ENCODE data around the gene HMSD. TPM values are rescaled to one million over a fixed set of nuclear protein-coding genes. Genes with fewer than 3 reads are reported as not detected.

Gene HMSD
- total RNA-seq, 6 experiments from 2014 or later = 0.27 to 0.37 TPM; not detected in 4

DNA sequence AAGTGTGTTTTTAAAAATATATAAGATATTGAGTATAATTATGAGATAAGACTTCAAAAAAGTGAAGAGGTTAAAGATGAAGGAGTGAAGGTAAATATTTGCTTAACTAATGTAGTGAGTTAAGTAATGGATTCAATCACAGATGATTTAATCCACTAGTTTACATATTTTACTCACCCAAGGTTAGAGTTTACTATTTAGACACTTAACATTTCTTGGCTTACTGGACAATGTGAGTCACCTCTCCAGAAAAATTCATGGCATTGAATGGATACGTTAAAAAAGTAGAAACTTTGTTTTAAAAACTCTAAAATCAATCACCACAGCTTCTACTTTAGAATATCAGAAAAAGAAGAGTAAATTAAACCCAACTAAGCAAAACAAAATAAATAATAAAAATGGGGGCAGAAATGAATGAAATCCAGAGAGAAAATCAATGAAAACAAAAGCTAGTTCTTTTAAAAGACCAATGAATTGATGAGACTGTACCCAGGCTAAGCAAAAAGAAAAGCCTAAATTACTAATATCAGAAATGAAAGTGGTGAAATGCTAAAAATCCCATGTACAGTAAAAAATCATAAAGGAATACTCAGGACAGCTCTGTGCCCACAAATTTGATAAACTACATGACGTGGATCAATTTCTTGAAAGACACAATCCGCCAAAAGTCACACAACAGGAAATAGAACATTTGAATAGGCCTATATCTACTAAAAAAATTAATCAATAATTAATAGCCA lies 1.9 kb upstream of the HMSD start:
- H3K4me3 ChIP-seq = no peak overlapping the region
- H3K27me3 ChIP-seq = no peaks in the 10 kb centered on the region
- TF ChIP-seq, protein P1, sequence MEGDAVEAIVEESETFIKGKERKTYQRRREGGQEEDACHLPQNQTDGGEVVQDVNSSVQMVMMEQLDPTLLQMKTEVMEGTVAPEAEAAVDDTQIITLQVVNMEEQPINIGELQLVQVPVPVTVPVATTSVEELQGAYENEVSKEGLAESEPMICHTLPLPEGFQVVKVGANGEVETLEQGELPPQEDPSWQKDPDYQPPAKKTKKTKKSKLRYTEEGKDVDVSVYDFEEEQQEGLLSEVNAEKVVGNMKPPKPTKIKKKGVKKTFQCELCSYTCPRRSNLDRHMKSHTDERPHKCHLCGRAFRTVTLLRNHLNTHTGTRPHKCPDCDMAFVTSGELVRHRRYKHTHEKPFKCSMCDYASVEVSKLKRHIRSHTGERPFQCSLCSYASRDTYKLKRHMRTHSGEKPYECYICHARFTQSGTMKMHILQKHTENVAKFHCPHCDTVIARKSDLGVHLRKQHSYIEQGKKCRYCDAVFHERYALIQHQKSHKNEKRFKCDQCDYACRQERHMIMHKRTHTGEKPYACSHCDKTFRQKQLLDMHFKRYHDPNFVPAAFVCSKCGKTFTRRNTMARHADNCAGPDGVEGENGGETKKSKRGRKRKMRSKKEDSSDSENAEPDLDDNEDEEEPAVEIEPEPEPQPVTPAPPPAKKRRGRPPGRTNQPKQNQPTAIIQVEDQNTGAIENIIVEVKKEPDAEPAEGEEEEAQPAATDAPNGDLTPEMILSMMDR (IDR thresholded peaks at IDR 0.05) = no peak
- TF ChIP-seq POLR2A (IDR thresholded peaks at IDR 0.05) = no peak
- DNase-seq = no peak
- no peak for ATAC-seq
- peaks cover 0 to 8% (median 0%) of the 10 kb centered on the region in 4 donors for H3K4me1 ChIP-seq
- H3K36me3 ChIP-seq = no peaks in the 10 kb centered on the region
- 82% methylated on average over 3 of the region's 3 CpGs for WGBS (ENCODE audit: insufficient coverage, low coverage, low lambda C conversion rate, missing lambda C conversion rate)
- no peak overlapping the region for H3K27ac ChIP-seq
- no peaks in the 10 kb centered on the region for H3K9me3 ChIP-seq
- intact Hi-C loops (cut with DNase I) = no loop called here

- 68% methylated on average over 4 of the region's 4 CpGs for WGBS (ENCODE audit: insufficient coverage, low coverage, low lambda C conversion rate, missing lambda C conversion rate)
- intact Hi-C loops (cut with DNase I) = no loop called here
- DNase-seq = no peak
- H3K4me3 ChIP-seq = no peak overlapping the region
- peaks cover 0 to 8% (median 0%) of the 10 kb centered on the region in 4 donors for H3K4me1 ChIP-seq
- no peaks in the 10 kb centered on the region for H3K27me3 ChIP-seq
- TF ChIP-seq, protein P1 (IDR thresholded peaks at IDR 0.05) = no peak
- no peak for TF ChIP-seq POLR2A (IDR thresholded peaks at IDR 0.05)
- no peaks in the 10 kb centered on the region for H3K9me3 ChIP-seq
- no peak overlapping the region for H3K27ac ChIP-seq
- ATAC-seq = no peak
- H3K36me3 ChIP-seq = no peaks in the 10 kb centered on the region
Observed at GRCh38 chr18:63951302-63951705, 2.2 kb downstream of the HMSD start.

DNA sequence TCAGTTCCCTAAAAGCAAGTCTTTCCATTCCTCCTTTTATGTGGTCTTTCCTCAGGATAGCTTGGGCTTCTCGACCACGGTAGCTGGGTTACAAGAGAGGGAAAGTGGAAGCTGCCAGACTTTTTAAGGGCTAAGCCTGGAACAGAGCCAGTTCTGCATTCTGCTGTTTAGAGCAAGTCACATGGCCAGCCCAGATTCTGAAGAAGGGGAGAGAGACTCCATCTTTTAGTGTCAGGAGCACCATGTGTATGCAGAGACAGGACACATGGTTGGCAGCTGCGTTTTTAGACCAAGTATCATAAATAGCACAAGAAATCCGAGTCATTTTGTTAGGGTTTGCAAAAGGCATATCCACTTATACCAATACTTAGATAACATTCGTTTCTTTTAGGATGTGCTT lies 4.7 kb downstream of the HMSD start:
- Histone ChIP-seq H3K27me3 (no peaks in the 10 kb centered on the region), H3K36me3 (no peaks in the 10 kb centered on the region), H3K27ac (no peak overlapping the region), H3K4me1 (peaks cover 0 to 6% (median 0%) of the 10 kb centered on the region in 4 donors), H3K4me3 (no peak overlapping the region), H3K9me3 (no peaks in the 10 kb centered on the region)
- no peak for ATAC-seq
- 56% methylated on average over 5 of the region's 5 CpGs for WGBS (ENCODE audit: insufficient coverage, low coverage, low lambda C conversion rate, missing lambda C conversion rate)
- no peak for TF ChIP-seq POLR2A (IDR thresholded peaks at IDR 0.05)
- TF ChIP-seq, protein P1 (IDR thresholded peaks at IDR 0.05) = no peak
- intact Hi-C loops (cut with DNase I) = no loop called here
- DNase-seq = no peak

DNA sequence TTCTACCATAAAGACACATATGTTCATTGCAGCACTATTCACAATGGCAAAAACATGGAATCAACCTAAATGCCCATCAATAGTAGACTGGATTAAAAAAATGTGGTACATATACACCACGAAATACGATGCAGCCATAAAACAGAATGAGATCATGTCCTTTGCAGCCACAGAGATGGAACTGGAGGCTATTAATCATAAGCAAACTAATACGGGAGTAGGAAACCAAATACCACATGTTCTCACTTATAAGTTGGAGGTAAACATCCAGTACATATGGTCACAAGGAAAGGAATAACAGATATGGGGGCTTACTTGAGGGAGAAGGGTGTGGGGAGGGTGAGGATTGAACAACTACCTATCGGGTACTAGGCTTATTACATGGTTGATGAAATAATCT lies 7.7 kb downstream of the HMSD start:
- no peak for TF ChIP-seq POLR2A (IDR thresholded peaks at IDR 0.05)
- TF ChIP-seq, protein P1 (IDR thresholded peaks at IDR 0.05) = no peak
- ATAC-seq (no peak), DNase-seq (no peak)
- no peaks in the 10 kb centered on the region for H3K4me1 ChIP-seq
- WGBS (ENCODE audit: insufficient coverage, low coverage, low lambda C conversion rate, missing lambda C conversion rate) = 70% methylated on average over 4 of the region's 4 CpGs
- H3K9me3 ChIP-seq = no peaks in the 10 kb centered on the region
- H3K27me3 ChIP-seq = no peaks in the 10 kb centered on the region
- no peaks in the 10 kb centered on the region for H3K36me3 ChIP-seq
- intact Hi-C loops (cut with DNase I) = no loop called here
- H3K27ac ChIP-seq = no peak overlapping the region
- no peak overlapping the region for H3K4me3 ChIP-seq
